ENCODE measurements around the gene C1QTNF5. TPM values are rescaled to one million over a fixed set of nuclear protein-coding genes. Genes with fewer than 3 reads are reported as not detected.

The C1QTNF5 gene, protein sequence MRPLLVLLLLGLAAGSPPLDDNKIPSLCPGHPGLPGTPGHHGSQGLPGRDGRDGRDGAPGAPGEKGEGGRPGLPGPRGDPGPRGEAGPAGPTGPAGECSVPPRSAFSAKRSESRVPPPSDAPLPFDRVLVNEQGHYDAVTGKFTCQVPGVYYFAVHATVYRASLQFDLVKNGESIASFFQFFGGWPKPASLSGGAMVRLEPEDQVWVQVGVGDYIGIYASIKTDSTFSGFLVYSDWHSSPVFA
- 3.1 TPM for polyA plus RNA-seq (2013, experiment 1 of 2)
- polyA plus RNA-seq (2013, experiment 2 of 2) = 3.3 TPM

DNA sequence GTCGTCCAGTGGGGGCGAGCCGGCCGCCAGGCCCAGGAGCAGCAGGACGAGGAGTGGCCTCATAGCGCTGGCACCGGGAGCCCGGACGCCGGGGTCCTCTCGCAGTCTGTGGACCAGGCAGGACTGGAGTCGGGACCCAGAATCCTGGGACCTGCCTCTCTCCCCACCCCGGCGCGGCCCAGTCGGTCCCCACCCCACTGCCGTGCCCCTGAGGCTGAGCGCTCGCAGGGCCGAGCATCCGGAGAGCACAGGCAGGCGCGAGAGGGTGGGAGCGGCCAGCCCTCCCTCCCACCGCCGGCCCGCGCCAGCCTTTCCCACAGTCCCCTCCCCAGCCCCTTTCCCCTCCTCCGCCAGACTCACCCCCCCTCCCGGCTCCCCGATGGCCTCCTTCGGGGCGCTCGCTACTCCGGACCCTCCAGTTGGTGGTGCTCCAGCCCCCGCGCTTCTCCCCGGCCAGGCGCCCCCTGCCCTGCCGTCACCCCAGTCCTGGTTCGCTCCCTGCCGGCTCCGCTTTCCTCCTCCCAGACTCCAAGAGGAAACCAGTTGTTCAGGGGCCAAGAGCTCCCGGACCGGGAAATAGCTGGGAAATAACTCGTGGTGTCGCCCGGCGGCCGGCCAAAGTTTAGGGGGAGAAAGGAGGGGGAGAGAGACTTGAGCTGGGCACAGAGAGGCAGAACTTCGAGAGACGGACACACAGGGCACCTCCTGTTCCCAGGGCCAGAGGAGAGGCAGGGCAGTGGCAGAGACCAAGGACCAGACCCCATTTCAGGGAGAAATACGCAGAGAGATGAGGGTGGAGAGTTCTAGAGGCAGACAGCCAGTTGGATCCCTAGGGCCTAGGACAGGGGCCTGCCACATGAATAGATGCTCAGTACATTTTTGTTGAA lies at the start of gene C1QTNF5:
Gene C1QTNF5 (minus strand): TSS at position 549 of the 887 bp plus-strand sequence. CDS start 486 bp downstream, at position 63.
- H3K27ac ChIP-seq (replicated peaks; ENCODE audit: low read length) = no peak within 1 kb of the TSS
- no peaks in the 10 kb centered on the region for H3K9me3 ChIP-seq (replicated peaks in 1 of 2; ENCODE audit: control insufficient read depth in 2 of 2, insufficient read depth in 1 of 2, low read depth in 1 of 2, low read length in 2 of 2)
- WGBS, 2 donors (ENCODE audit: extremely low coverage in 2 of 2, insufficient read length in 2 of 2, insufficient replicate concordance in 1 of 2) = no CpG with 5 or more reads among the region's 53 CpGs

GRCh38 chr11:119389611-119390254 lies 49.0 kb upstream of the C1QTNF5 start:
- Histone ChIP-seq H3K4me1 (ENCODE audit: control insufficient read depth in 2 of 2, insufficient read depth in 1 of 2, low read depth in 1 of 2, low read length in 2 of 2) (no peaks in the 10 kb centered on the region), H2BK120ac (ENCODE audit: low read depth, low read length) (no peak overlapping the region), H2BK12ac (ENCODE audit: low read length) (no peak overlapping the region), H3K18ac (ENCODE audit: low read length) (no peak overlapping the region), H3K4ac (ENCODE audit: low read length) (no peak overlapping the region), H2BK5ac (ENCODE audit: low read length) (no peak overlapping the region), H3K23ac (ENCODE audit: low read depth, low read length, poor library complexity) (no peak overlapping the region), H4K91ac (ENCODE audit: low read depth, low read length, poor library complexity) (no peak overlapping the region), H3K36me3 (replicated peaks in 1 of 2; ENCODE audit: control insufficient read depth in 2 of 2, insufficient read depth in 2 of 2, low read length in 2 of 2) (no peaks in the 10 kb centered on the region), H3K14ac (ENCODE audit: low read length) (no peak overlapping the region), H3K27me3 (ENCODE audit: control insufficient read depth in 3 of 3, insufficient read depth in 3 of 3, low read depth in 1 of 3, low read length in 3 of 3) (peaks cover 0 to 15% (median 0%) of the 10 kb centered on the region in 3 experiments), H3K79me1 (ENCODE audit: low read depth, low read length) (no peaks in the 10 kb centered on the region), H2AK5ac (ENCODE audit: low read depth, low read length) (no peak overlapping the region), H2AFZ (ENCODE audit: low read length) (no peak overlapping the region), H3K4me3 (ENCODE audit: low read length in 2 of 2) (no peak overlapping the region), H4K8ac (ENCODE audit: low read depth, low read length) (no peak overlapping the region), H3K4me2 (ENCODE audit: insufficient read depth, low read length, poor library complexity, severe bottlenecking) (no peak overlapping the region), H3K27ac (replicated peaks; ENCODE audit: low read length) (no peak overlapping the region), H3K9me3 (replicated peaks in 1 of 2; ENCODE audit: control insufficient read depth in 2 of 2, insufficient read depth in 1 of 2, low read depth in 1 of 2, low read length in 2 of 2) (no peaks in the 10 kb centered on the region), H2BK15ac (ENCODE audit: low read length) (no peak overlapping the region), H3K9ac (ENCODE audit: low read depth, low read length, poor library complexity) (no peak overlapping the region)
- no peak for DNase-seq (ENCODE audit: low spot score)
- WGBS, 2 donors (ENCODE audit: extremely low coverage in 2 of 2, insufficient read length in 2 of 2, insufficient replicate concordance in 1 of 2) = no CpG with 5 or more reads among the region's 5 CpGs

More for the DNA sequence above, at the start of gene C1QTNF5:
- Histone ChIP-seq H3K4me1 (ENCODE audit: control insufficient read depth in 2 of 2, insufficient read depth in 1 of 2, low read depth in 1 of 2, low read length in 2 of 2) (peaks cover 24 to 32% of the 10 kb centered on the region in 2 donors), H3K9ac (ENCODE audit: low read depth, low read length, poor library complexity) (peak within 1 kb of the TSS; percentile 78), H2AK5ac (ENCODE audit: low read depth, low read length) (peak within 1 kb of the TSS; percentile 98), H2AFZ (ENCODE audit: low read length) (peak within 1 kb of the TSS; percentile 93), H3K27me3 (ENCODE audit: control insufficient read depth in 3 of 3, insufficient read depth in 3 of 3, low read depth in 1 of 3, low read length in 3 of 3) (peaks cover 6 to 50% (median 35%) of the 10 kb centered on the region in 3 experiments), H2BK15ac (ENCODE audit: low read length) (peak within 1 kb of the TSS; percentile 98), H3K4me2 (ENCODE audit: insufficient read depth, low read length, poor library complexity, severe bottlenecking) (peak within 1 kb of the TSS; percentile 89), H2BK12ac (ENCODE audit: low read length) (peak within 1 kb of the TSS; percentile 1), H4K91ac (ENCODE audit: low read depth, low read length, poor library complexity) (no peak within 1 kb of the TSS), H2BK120ac (ENCODE audit: low read depth, low read length) (peak within 1 kb of the TSS; percentile 90), H3K23ac (ENCODE audit: low read depth, low read length, poor library complexity) (peak within 1 kb of the TSS; percentile 92), H3K4me3 (ENCODE audit: low read length in 2 of 2) (peak within 1 kb of the TSS; percentile 40 to 77), H3K4ac (ENCODE audit: low read length) (peak within 1 kb of the TSS; percentile 69), H2BK5ac (ENCODE audit: low read length) (peak within 1 kb of the TSS; percentile 45), H3K79me1 (ENCODE audit: low read depth, low read length) (peaks cover 11% of the 10 kb centered on the region), H3K18ac (ENCODE audit: low read length) (peak within 1 kb of the TSS; percentile 98), H3K14ac (ENCODE audit: low read length) (peak within 1 kb of the TSS; percentile 56), H4K8ac (ENCODE audit: low read depth, low read length) (no peak within 1 kb of the TSS), H3K36me3 (replicated peaks in 1 of 2; ENCODE audit: control insufficient read depth in 2 of 2, insufficient read depth in 2 of 2, low read length in 2 of 2) (peaks cover 15 to 16% of the 10 kb centered on the region in 2 donors)
- DNase-seq (ENCODE audit: low spot score) = no peak

GRCh38 chr11:119388103-119388502 lies 47.4 kb upstream of the C1QTNF5 start:
- Histone ChIP-seq H2BK5ac (ENCODE audit: low read length) (no peak overlapping the region), H3K23ac (ENCODE audit: low read depth, low read length, poor library complexity) (no peak overlapping the region), H3K36me3 (replicated peaks in 1 of 2; ENCODE audit: control insufficient read depth in 2 of 2, insufficient read depth in 2 of 2, low read length in 2 of 2) (no peaks in the 10 kb centered on the region), H4K91ac (ENCODE audit: low read depth, low read length, poor library complexity) (no peak overlapping the region), H2BK12ac (ENCODE audit: low read length) (no peak overlapping the region), H2BK15ac (ENCODE audit: low read length) (no peak overlapping the region), H3K9ac (ENCODE audit: low read depth, low read length, poor library complexity) (no peak overlapping the region), H2AFZ (ENCODE audit: low read length) (no peak overlapping the region), H3K27me3 (ENCODE audit: control insufficient read depth in 3 of 3, insufficient read depth in 3 of 3, low read depth in 1 of 3, low read length in 3 of 3) (peaks cover 0 to 16% (median 0%) of the 10 kb centered on the region in 3 experiments), H3K9me3 (replicated peaks in 1 of 2; ENCODE audit: control insufficient read depth in 2 of 2, insufficient read depth in 1 of 2, low read depth in 1 of 2, low read length in 2 of 2) (no peaks in the 10 kb centered on the region), H3K27ac (replicated peaks; ENCODE audit: low read length) (no peak overlapping the region), H3K18ac (ENCODE audit: low read length) (no peak overlapping the region), H2AK5ac (ENCODE audit: low read depth, low read length) (no peak overlapping the region), H3K79me1 (ENCODE audit: low read depth, low read length) (no peaks in the 10 kb centered on the region), H3K14ac (ENCODE audit: low read length) (no peak overlapping the region), H3K4me1 (ENCODE audit: control insufficient read depth in 2 of 2, insufficient read depth in 1 of 2, low read depth in 1 of 2, low read length in 2 of 2) (no peaks in the 10 kb centered on the region), H3K4me2 (ENCODE audit: insufficient read depth, low read length, poor library complexity, severe bottlenecking) (no peak overlapping the region), H3K4me3 (ENCODE audit: low read length in 2 of 2) (no peak overlapping the region), H4K8ac (ENCODE audit: low read depth, low read length) (no peak overlapping the region), H2BK120ac (ENCODE audit: low read depth, low read length) (no peak overlapping the region), H3K4ac (ENCODE audit: low read length) (no peak overlapping the region)
- DNase-seq (ENCODE audit: low spot score) = no peak
- WGBS, 2 donors (ENCODE audit: extremely low coverage in 2 of 2, insufficient read length in 2 of 2, insufficient replicate concordance in 1 of 2) = no CpG with 5 or more reads among the region's 7 CpGs
